ENCODE measurements around the gene PPP3R2.
"Not testable (repeated sequence)": the region's sequence is repeated elsewhere in the genome, so short reads cannot be mapped to it uniquely, and the experiment has no call there.

PPP3R2 gene

GRCh38 chr9:101564252-101564651 lies 30.5 kb downstream of the PPP3R2 start:
- TF ChIP-seq ISL1 (CRISPR knock-in tag; IDR thresholded peaks at IDR 0.05) = no peak
- no peak for TF ChIP-seq CREB5 (CRISPR knock-in tag; IDR thresholded peaks at IDR 0.05; ENCODE audit: low read depth)
- no peak for TF ChIP-seq OSR1 (CRISPR knock-in tag; IDR thresholded peaks at IDR 0.05)
- TF ChIP-seq ARNTL (CRISPR knock-in tag; IDR thresholded peaks at IDR 0.05; ENCODE audit: borderline replicate concordance, low read depth) = no peak
- no peak for TF ChIP-seq RARB (CRISPR knock-in tag; IDR thresholded peaks at IDR 0.05)
- no peak for TF ChIP-seq TSHZ2 (CRISPR knock-in tag; IDR thresholded peaks at IDR 0.05)
- no peak for TF ChIP-seq CSRNP3 (CRISPR knock-in tag; IDR thresholded peaks at IDR 0.05)
- ATAC-seq = no peak

- TF ChIP-seq ZNF70 (CRISPR knock-in tag; IDR thresholded peaks at IDR 0.05) (no peak), ZFP3 (CRISPR knock-in tag; IDR thresholded peaks at IDR 0.05) (no peak), CREB5 (CRISPR knock-in tag; IDR thresholded peaks at IDR 0.05; ENCODE audit: low read depth) (no peak), POU6F1 (CRISPR knock-in tag; IDR thresholded peaks at IDR 0.05; ENCODE audit: borderline replicate concordance, low read depth) (no peak), OSR1 (CRISPR knock-in tag; IDR thresholded peaks at IDR 0.05) (no peak), ZC3H10 (CRISPR knock-in tag; IDR thresholded peaks at IDR 0.05) (no peak), RARB (CRISPR knock-in tag; IDR thresholded peaks at IDR 0.05) (no peak), CSRNP3 (CRISPR knock-in tag; IDR thresholded peaks at IDR 0.05) (no peak), ZNF8 (CRISPR knock-in tag; IDR thresholded peaks at IDR 0.05) (no peak), TSHZ2 (CRISPR knock-in tag; IDR thresholded peaks at IDR 0.05) (no peak), ISL1 (CRISPR knock-in tag; IDR thresholded peaks at IDR 0.05) (no peak), ZFP30 (CRISPR knock-in tag; IDR thresholded peaks at IDR 0.05) (no peak), GLIS3 (CRISPR knock-in tag; IDR thresholded peaks at IDR 0.05) (no peak)
These were observed 31.8 kb downstream of the PPP3R2 start for GRCh38 chr9:101562966-101563365.

GRCh38 chr9:101561740-101562139 lies 33.0 kb downstream of the PPP3R2 start:
- no peak for ATAC-seq
- TF ChIP-seq ESRRG (CRISPR knock-in tag; IDR thresholded peaks at IDR 0.05) = no peak
- TF ChIP-seq TCF4 (CRISPR knock-in tag; IDR thresholded peaks at IDR 0.05; ENCODE audit: borderline replicate concordance) = no peak

More at GRCh38 chr9:101562966-101563365, 31.8 kb downstream of the PPP3R2 start:
- ATAC-seq = no peak

- ATAC-seq = not testable (repeated sequence)
These were observed 45.2 kb downstream of the PPP3R2 start for GRCh38 chr9:101549472-101550098.

Measured in SK-N-SH treated with all-trans-retinoic acid at 6 μM for 48 hours (cell line).